Subcutaneous adipose tissue (tissue), 4 donors: ENCODE measurements around the gene TGM2. TPM values are rescaled to one million over a fixed set of nuclear protein-coding genes. Genes with fewer than 3 reads are reported as not detected.

Source experiments
- total RNA-seq, 4 donors: library from RNA; depleted of rRNA; stranded (reverse); fragments of >200 nt; gene quantifications; one replicate each; pipeline ENCODE4 v1.1.0, GENCODE V29; 2016
- TF ChIP-seq, protein P1 (sequence below): fragments of 450-650 bp; IDR thresholded peaks from one replicate; pipeline ENCODE4 v1.5.1; 2016; ENCODE audit warnings: low read depth, mild to moderate bottlenecking, control low read depth, antibody characterized with exemption, moderate library complexity

Gene TGM2
- total RNA-seq, 4 donors from 2014 or later = 13.9 to 28.9 (median 19.2) TPM

GRCh38 chr20:38209736-38210405 lies 44.8 kb upstream of the TGM2 start:
- TF ChIP-seq, protein P1, sequence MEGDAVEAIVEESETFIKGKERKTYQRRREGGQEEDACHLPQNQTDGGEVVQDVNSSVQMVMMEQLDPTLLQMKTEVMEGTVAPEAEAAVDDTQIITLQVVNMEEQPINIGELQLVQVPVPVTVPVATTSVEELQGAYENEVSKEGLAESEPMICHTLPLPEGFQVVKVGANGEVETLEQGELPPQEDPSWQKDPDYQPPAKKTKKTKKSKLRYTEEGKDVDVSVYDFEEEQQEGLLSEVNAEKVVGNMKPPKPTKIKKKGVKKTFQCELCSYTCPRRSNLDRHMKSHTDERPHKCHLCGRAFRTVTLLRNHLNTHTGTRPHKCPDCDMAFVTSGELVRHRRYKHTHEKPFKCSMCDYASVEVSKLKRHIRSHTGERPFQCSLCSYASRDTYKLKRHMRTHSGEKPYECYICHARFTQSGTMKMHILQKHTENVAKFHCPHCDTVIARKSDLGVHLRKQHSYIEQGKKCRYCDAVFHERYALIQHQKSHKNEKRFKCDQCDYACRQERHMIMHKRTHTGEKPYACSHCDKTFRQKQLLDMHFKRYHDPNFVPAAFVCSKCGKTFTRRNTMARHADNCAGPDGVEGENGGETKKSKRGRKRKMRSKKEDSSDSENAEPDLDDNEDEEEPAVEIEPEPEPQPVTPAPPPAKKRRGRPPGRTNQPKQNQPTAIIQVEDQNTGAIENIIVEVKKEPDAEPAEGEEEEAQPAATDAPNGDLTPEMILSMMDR = no peak

- TF ChIP-seq, protein P1 = no peak
Observed at GRCh38 chr20:38209054-38209675, 44.1 kb upstream of the TGM2 start.

GRCh38 chr20:38208523-38208922 lies 43.5 kb upstream of the TGM2 start:
- TF ChIP-seq, protein P1 = no peak

DNA sequence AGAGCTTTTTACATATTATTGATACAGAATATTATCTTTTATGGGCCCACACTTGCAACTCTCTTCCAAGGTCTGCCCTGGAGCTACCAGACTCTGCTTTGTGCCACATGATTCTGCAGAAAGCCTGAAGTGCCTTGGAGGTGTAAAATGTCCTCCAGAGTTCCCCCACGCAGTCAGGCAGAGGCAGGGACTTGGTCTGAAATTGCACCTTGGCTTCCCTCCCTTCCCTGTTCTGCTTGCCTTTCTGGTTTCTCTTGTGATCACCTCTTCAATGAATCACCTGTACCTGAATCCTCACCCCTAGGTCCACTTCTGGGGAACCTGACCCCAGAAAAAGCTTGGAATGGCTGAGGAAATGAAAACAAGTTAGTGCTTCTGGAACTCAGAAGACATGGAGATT lies 43.0 kb upstream of the TGM2 start:
- TF ChIP-seq, protein P1 = no peak

- TF ChIP-seq, protein P1 = no peak
Observed at GRCh38 chr20:38207621-38208020, 42.6 kb upstream of the TGM2 start.

DNA sequence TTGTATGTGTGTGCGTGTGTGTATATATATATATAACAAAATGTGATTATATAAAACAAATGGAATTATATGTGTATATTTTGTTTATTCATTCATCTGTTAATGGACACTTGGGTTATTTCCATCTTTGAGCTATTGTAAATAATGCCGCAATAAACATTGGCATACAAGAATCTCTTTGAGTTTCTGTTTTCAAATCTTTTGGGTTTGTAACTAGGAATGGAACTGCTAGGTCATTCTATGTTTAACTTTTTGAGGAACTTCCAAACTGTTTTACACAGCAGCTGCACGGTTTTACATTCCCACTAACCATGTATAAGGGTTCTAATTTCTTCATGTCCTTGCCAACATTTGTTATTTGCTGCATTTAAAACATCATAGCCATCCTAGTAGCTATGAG lies 39.9 kb upstream of the TGM2 start:
- TF ChIP-seq, protein P1 = no peak

- TF ChIP-seq, protein P1 = no peak
Observed at GRCh38 chr20:38203981-38204357, 38.9 kb upstream of the TGM2 start.
